SK-MEL-5 (cell line): ENCODE data around the gene AP1M2. TPM values are rescaled to one million over a fixed set of nuclear protein-coding genes. Genes with fewer than 3 reads are reported as not detected.

ENCODE experiments used
- DNase-seq: peaks from one replicate; pipeline ENCODE4 v3.0.0-alpha.2; 2016; ENCODE audit warnings: low read depth, low spot score
- in situ Hi-C: cut with HindIII; loops from 2 replicates; pipeline ENCODE4 v1.10.0; 2016; ENCODE audit warnings: low sequenced_read_pairs, high pct_unique_total_duplicates, low pct_unique_long_range_greater_than_20kb
- total RNA-seq: library from RNA; depleted of rRNA; stranded (reverse); fragments of >200 nt; shearing (Covaris generic); gene quantifications from 2 replicates; pipeline ENCODE4 v1.2.3, GENCODE V29; 2014

Gene AP1M2
- total RNA-seq, 1 experiment from 2014 or later, result not detected

DNA sequence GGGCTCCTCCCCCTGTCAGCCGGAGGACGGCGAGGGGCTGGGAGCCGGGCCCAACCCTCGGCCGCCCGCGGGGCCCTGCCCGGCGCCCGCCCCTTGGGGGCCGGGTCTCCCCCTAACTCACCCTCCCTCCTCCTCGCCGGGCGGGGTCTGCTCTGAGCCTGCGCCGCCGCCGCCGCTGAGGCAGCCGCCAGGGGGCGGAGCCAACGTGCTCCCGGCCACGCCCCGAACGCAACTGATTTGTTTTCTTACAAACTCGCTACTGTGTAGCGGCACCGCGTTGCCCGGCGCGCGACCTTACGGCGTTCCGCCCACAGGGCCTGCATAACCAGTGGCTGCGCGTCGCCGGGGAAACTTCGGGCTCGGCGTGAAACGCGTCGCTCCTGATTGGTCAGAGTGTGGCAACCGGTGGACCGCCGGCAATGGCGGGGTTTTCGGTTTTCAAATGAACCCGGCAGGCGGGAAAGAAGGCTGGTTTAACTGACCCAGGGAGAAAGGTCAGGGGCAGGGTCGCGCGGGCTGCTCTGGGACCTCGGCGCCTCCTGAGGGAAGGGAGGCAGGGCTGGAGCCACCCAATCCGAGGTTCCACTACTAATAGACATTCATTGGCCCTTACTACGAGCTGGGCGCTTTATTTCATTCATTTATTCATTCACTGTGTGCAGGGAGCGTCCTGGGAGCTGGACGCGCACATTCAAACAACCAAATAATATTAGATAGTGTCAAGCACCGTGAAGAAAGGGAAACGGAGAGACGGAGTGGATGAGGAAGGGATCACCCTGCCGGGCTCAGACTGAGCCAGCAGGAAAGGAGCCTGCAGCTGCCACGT is 18.1 kb downstream of the AP1M2 start, which contains the start of gene CDKN2D:
TSS of gene CDKN2D (minus strand) at position 154 of the 826 bp plus-strand sequence. CDS start 326 bp downstream, outside the sequence.
- in situ Hi-C loops, result no loop called here

DNA sequence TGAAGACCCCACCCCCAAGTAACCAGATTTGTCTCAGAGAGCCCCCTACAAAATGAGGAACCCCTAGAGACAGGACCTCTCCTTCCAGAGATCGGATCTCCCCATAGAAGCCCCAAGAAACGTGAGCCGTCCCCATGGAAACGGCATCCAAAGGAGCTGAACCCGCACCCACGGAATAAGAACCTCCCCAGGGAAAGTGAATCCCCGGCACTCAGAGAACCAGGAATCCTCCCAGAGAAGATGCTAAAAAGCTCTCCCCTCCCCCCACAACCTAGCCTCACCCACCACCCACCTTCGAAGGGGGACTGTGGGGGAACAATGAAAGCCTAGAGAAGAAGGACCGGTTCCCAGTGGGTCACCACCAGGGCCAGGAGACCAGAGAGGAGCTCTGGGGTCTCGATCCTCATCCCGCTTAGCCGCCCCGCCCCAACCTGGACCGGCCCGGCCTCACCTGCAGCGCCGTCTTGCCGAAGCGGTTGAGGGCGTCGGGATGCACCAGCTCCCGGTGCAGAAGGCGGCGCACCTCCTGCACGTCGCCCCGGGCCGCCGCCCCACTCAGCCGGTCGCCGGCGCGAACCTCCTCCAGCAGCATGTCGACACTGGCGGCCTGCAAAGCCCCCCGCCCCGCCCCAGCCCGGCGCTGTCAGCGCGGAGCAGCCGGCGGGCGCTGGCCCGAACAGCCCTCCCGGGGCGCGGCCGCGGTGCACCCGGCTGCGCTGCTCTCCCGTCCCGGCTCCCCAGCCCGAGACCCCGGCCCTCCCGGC is 18.9 kb downstream of the AP1M2 start:
- DNase-seq, result no peak
- in situ Hi-C loops, result no loop called here

More for the DNA sequence above, 18.1 kb downstream of the AP1M2 start, which contains the start of gene CDKN2D:
- peak; percentile 97 for DNase-seq

DNA sequence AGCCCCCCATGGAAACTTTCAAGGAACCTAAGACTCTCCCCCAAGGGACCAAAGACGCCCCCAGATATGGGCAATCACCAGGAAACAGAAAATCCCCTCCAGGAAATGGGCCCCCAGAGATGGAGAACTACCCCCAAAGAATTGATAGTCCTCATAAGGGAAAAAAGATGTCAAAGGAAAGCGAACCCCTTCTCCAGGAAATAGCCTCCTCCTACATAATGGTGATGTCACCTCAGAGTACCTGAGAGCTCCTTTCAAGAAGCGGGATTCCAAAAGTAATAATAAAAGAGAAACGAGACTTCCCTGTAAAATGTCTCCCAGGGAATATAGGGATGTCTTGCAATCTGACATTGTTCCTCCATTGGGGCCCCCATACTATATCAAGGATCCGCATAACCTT is 19.5 kb downstream of the AP1M2 start:
- no peak for DNase-seq
- in situ Hi-C loops, result no loop called here

DNA sequence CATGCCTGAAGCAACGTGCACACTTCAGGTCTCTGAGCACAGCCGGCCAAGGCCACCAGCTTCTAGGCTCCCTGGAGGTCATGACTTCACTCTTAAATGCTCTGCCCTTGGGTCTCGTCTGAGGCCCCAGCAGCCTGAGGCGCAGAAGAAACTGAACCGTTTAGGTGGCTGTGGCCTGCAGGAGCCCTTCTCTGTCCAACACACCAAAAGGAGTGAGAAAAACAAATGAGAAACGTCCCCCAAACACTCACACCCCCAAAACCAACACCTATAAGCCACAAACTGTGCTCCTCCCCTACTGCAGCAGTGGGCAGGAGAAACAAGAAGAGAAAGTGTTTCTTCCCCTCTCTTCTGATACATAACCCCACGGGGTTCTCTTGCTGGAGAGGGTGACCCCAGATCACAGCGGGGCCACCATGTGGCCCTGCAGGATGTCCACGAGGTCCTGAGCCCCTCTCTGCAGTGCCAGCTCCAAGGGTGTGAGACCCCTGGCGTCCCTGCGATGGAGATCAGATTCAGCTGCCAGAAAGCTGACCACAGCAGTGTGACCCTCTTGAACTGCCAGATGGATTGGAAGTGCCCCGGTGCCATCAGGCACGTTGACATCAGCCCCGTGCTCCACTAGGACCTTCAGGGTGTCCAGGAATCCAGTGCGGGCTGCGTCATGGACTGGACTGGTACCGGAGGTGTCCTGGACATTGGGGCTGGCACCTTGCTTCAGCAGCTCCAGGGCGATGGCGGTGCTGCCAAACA is 20.3 kb downstream of the AP1M2 start:
- in situ Hi-C loops, result no loop called here
- DNase-seq, result no peak

DNA sequence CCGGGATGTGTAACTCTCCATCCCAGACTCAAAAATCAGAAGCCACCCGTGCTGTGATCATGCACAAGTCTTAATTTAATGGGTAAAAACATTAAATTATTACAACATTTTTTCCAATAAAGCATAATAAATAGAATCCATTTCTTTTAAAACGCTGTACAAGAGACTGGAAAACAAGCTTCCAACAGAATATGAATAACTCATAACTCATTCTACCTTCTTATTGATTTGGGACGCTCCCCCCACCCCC is 20.8 kb downstream of the AP1M2 start:
- no peak for DNase-seq
- in situ Hi-C loops, result no loop called here

DNA sequence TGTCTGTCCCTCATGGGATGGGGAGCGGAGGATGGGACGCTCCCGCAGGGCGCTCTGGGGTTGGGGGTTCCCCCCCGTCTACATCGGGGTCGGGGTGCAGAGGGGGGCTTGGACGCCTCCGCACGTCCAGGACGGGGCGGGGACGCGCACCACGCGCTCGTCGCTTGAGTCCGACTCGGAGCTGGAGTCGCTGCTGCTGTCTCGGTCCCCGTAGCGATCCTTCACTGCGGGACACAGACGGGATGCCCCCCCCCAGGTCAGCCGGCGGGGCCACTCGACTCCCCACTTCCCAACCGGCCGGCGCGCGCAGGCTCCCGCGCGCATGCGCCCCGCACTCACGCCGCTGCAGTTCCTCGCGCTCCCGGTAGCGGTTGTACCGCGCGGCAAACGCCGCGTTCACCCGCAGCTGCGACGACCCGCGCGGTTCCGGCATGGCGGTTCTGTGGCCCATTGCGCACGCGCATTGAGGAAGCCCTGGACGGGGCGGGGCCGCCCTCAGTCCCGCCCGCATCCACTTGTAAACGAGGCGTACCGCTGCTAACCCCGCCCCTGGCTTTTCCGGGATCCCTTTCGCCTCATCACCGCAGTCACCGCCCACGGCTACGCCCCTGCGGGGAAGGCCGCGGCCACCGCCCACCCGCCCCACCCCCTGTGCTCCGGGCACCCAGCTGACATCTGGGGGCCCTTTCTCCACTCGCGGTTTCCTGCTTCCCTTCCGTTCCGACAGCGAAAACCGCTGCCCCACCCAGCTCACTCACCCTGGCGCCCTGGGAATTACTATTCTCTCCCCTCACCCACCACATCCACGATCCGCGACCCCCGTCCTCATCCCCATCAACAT is 21.3 kb downstream of the AP1M2 start, which contains the start of gene KRI1:
TSS of gene KRI1 (minus strand) at position 444 of the 841 bp plus-strand sequence. CDS start at position 433, 11 bp downstream.
- DNase-seq, result peak; percentile 94
- in situ Hi-C loops, result no loop called here

DNA sequence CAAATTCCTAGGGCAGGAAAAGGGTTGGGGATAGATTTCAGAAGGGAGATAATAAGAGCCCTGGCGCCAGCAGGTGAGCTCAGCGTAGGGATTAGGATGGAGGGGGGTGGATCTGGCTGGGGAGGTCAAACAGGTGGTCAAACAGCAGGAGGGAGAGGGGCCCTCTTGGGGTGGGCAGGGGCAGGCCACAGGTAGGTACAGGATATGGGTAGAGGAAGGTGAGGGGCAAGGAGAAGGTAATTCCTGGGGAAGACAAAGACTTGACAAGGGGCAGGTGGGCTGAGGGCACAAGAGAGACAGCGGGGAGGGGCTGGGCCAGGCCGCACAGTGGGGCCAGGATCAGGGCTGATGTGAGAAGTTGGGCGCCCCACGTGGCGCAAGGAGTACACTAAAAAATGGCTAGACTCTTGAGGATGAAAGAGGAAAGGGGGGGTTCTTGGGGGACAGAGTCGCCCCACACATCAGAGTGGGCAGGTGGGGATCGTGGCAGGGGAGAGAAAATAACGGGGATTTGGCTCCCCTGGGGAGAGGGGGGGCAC is 22.0 kb downstream of the AP1M2 start:
- no peak for DNase-seq
- in situ Hi-C loops, result no loop called here

DNA sequence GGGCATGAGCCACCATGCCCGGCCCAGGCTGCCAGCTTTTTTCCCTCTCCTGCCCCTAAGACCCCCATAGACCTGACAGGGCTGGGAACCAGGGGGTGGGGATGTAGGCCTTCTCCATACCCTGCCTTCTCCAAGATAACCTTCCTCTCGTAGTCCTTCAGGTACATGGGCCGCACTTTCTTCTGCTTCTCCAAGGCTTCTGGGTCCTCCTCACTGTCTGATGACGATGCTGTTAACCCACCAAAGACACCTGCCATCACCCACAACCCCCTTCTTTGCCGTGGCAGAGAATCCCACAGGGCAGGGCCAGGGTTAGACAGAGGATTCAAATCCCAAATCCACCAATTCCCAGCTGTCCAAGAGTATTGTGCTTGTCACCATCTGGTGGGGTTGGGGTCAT is 24.5 kb downstream of the AP1M2 start:
- no peak for DNase-seq
- in situ Hi-C loops, result no loop called here

DNA sequence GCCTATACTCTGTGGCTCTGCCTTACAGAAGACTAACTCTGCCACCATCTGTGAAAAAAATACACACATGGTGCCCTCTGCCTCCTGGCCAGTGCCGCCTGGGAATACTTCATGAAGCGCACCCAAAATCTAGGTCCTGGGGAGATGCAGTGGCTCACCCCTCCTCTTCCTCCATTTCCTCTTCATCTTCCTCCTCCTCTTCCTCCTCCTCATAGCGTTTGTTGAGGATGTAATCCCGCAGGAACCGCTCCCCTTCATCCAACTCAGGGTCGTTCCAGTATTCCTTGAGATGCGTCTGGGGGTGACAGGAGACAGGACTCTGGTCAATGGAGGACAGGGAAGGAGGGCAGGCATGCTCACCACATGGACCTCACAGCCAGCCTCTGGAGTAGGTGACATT is 27.0 kb downstream of the AP1M2 start:
- DNase-seq, result no peak
- in situ Hi-C loops, result no loop called here

DNA sequence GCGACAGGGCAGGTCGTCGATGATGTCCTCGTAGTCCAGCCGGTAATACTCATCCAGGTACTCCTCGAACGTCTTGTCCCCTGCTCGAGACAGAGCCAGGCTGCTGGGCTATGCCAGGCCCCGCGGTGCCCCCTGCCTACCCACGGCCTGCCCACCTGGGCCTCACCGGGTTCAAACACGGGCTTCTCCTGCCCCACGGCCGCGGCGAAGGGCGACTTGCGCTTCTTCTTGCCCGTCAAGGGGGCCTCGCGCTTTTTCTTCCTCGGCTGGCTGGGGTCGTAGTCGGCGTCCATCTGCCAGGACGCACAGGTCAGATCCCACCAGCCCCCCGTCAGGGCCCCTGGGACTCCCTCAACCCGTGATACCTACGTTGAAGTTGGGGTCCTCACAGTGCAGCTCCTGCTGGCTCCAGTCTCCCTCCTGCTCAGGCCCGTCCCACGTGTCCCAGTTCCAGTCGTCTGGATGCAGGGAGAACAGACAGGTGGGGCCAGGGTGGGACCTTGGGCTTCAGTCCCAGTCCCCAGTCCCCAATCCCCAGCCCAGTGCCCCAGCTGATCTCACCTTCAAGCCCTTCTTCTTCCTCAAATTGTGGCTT is 29.4 kb downstream of the AP1M2 start:
- in situ Hi-C loops, result no loop called here

DNA sequence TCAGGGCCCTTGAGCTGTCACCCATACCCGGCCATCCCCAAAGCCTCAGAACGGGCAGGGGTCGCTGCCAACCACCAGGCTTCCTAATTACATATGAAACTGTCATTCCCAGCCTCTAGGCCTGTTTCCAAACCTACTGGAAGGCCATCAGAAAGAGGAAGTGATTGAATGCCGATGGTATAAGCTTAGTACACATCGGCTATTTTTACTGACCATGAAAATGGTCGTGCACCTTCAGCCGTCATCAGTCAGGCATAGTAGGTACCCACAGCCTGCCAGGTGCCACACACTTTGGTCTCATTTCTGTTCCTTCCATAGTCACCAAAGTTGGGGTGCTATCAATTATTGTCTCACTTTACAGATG is 31.5 kb downstream of the AP1M2 start:
- DNase-seq, result no peak
- in situ Hi-C loops, result no loop called here

More for the DNA sequence above, 29.4 kb downstream of the AP1M2 start:
- no peak for DNase-seq

DNA sequence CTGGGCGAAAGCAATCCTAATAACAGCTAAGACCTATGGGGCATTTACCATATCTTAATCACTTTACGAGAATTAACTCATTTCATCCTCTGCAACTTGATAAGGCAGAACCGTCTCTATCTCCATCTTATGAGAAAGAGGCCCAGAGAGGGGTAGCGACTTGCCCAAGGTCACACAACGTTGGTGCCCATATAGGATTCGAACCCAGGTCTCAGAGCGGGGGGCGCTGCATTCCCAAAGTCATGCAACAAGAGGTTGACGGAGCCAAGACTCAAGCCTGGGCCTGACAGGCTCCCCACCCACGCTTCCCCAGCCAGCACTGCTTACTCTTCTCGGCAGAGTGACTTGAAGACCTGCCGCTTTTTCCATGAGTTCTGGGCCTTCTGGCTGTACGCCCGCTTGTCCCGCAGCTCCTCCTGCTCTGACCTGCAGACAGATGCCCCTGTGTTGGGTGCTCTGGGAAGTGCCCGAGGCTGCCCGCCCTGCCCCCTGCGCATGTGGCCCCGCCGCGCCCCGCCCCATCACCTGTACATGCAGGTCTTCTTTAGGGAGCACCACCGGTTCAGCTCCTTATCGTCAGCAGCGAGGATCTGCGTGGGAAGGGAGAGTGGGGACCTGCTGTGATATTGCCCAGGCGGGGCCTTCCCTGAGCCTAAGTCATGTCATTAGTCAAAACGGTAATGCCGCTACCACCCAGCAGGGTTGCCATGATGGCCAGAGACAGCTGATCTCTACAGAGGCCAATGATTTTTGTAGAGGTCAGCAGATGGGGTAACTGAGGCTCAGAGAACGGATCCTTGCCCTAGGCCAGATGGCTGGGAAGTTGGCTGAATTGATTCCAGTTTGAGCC is 32.1 kb downstream of the AP1M2 start:
- in situ Hi-C loops, result no loop called here

DNA sequence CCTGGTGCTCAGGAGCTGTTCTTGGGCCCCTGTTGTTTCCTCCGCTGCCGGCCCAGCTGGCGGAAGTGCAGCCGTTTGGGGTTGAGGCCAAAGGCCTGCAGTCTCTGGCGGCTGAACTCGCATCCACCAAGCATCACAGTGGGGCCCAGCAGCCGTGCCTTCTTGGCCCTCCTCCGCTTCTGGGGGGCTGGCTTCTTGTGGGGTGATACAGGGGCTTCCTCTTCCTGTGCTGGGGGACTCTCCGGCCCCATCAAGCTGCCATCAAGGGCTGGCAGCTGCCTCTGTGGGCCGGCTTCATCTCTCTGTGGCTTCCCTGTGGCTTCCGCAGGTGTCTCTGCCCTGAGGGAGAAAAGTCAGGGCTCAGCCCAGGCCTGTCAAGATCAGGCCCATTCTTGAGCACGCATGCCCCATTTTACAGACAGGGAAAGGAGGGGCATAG is 33.1 kb downstream of the AP1M2 start:
- in situ Hi-C loops, result no loop called here
- DNase-seq, result no peak

More for the DNA sequence above, 32.1 kb downstream of the AP1M2 start:
- DNase-seq, result no peak

DNA sequence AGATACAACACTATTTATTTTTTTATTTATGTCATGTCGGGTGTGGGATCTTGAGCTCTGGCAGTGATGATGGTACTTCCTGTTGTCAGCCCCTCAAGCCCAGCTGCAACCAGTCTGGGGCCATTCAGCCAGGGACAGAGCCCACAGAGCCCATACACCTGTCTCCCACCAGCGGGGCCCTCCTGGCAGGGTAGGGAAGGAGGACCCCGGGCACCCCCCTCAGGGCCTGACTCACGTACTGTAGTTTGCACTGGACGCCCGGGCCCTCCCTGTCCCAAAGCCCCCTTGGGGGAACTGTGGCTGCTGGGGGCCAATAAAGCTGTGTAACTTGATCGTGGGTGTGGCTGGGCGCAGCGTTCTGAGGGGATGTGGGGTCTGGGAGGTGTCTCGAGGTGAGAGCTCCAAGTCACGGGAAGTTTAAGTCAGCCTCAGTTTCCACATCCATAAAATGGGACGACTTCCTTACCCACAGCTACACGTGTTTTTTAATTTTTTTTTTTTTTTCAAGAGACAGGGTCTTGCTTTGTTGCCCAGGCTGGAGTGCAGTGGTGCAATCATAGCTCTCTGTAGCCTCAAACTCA is 33.9 kb downstream of the AP1M2 start:
- in situ Hi-C loops, result no loop called here
- DNase-seq, result no peak

DNA sequence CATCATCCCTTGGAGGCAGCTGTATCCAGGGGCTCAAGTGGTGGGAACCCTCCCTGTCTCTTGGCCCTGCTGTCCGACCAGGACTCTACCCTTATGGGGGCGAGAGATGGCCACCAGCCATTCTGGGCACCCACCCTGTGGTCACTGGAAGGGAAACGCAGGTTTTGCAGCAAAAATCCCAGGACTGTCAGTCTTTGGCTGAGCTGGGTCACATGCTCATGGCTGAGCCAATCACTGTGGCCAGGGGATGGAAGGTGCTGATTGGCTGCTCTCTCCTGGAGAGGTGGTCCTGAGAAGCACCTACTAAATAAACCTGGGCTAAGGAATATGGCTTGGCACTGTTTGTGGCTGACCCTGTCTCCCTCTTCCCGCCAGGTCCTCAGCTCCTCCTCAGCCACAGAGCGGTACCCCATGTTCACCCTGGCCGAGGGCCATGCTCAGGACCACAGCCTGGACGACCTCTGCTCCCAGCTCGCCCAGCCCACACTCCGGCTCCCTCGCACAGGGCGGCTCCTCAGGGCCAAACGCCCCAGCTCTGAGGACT is 34.5 kb downstream of the AP1M2 start:
- DNase-seq, result peak; percentile 59
- in situ Hi-C loops, result no loop called here
